ENCODE data around the gene GPRC5D. TPM values are rescaled to one million over a fixed set of nuclear protein-coding genes. Genes with fewer than 3 reads are reported as not detected.

GPRC5D gene
- total and polyA plus RNA-seq, 2 experiments from 2014 or later: not detected

- WGBS, 2 experiments (ENCODE audit: low coverage in 1 of 2, low lambda C conversion rate in 2 of 2, missing lambda C conversion rate in 2 of 2): 92 to 94% methylated on average over 5 of the region's 5 CpGs
- in situ Hi-C loops (cut with MboI): no loop called here
Observed at GRCh38 chr12:12893438-12893837, 58.5 kb downstream of the GPRC5D start.

GRCh38 chr12:12892681-12893141 is 59.3 kb downstream of the GPRC5D start:
- H3K9me2 ChIP-seq (ENCODE audit: insufficient read depth): no peaks in the 10 kb centered on the region
- peaks cover 39% of the 10 kb centered on the region for H3K4me1 ChIP-seq (ENCODE audit: insufficient read depth)
- H3K27ac ChIP-seq: no peak overlapping the region
- peak overlapping the region; percentile 77 for H3K4me2 ChIP-seq (ENCODE audit: unreplicated experiment)
- H3K27me3 ChIP-seq (replicated peaks; ENCODE audit: insufficient read depth): no peaks in the 10 kb centered on the region
- no peaks in the 10 kb centered on the region for H4K20me1 ChIP-seq (ENCODE audit: insufficient read depth)
- peak overlapping the region; percentile 75 for H3K4me3 ChIP-seq
- in situ Hi-C loops (cut with MboI): no loop called here
- no peak overlapping the region for H2AFZ ChIP-seq
- 79 to 85% methylated on average over 8 to 10 of the region's 10 CpGs for WGBS, 2 experiments (ENCODE audit: low coverage in 1 of 2, low lambda C conversion rate in 2 of 2, missing lambda C conversion rate in 2 of 2)
- H3F3A ChIP-seq (ENCODE audit: insufficient read depth): peaks cover 42% of the 10 kb centered on the region
- H3K9ac ChIP-seq: peak overlapping the region; percentile 87; the same call in 1 of the 2 replicates
- no peak for TF ChIP-seq EZH2 (IDR thresholded peaks at IDR 0.05; ENCODE audit: insufficient read depth, poor library complexity, severe bottlenecking)
- no peak for TF ChIP-seq EZH2phosphoT487 (IDR thresholded peaks at IDR 0.05; ENCODE audit: insufficient read depth, low read depth)
- H3K9me3 ChIP-seq (ENCODE audit: low read depth): no peaks in the 10 kb centered on the region
- H3K79me2 ChIP-seq (ENCODE audit: insufficient read depth): peaks cover 49% of the 10 kb centered on the region
- H3K36me3 ChIP-seq (ENCODE audit: low read depth): no peaks in the 10 kb centered on the region
- no peak for DNase-seq

More at GRCh38 chr12:12893438-12893837, 58.5 kb downstream of the GPRC5D start:
- Histone ChIP-seq H3K9me2 (ENCODE audit: insufficient read depth) (no peaks in the 10 kb centered on the region), H3K9me3 (ENCODE audit: low read depth) (no peaks in the 10 kb centered on the region), H3K36me3 (ENCODE audit: low read depth) (no peaks in the 10 kb centered on the region), H3K4me2 (ENCODE audit: unreplicated experiment) (peak overlapping the region; percentile 77), H3K4me1 (ENCODE audit: insufficient read depth) (peaks cover 39% of the 10 kb centered on the region), H3K79me2 (ENCODE audit: insufficient read depth) (peaks cover 55% of the 10 kb centered on the region), H3K4me3 (peak overlapping the region; percentile 75), H2AFZ (no peak overlapping the region), H3K9ac (no peak overlapping the region), H3K27ac (no peak overlapping the region), H3F3A (ENCODE audit: insufficient read depth) (peaks cover 49% of the 10 kb centered on the region), H3K27me3 (replicated peaks; ENCODE audit: insufficient read depth) (no peaks in the 10 kb centered on the region), H4K20me1 (ENCODE audit: insufficient read depth) (no peaks in the 10 kb centered on the region)
- no peak for DNase-seq
- TF ChIP-seq EZH2phosphoT487 (IDR thresholded peaks at IDR 0.05; ENCODE audit: insufficient read depth, low read depth): no peak
- no peak for TF ChIP-seq EZH2 (IDR thresholded peaks at IDR 0.05; ENCODE audit: insufficient read depth, poor library complexity, severe bottlenecking)

GRCh38 chr12:12891881-12892355 is 60.1 kb downstream of the GPRC5D start:
- H3K4me3 ChIP-seq: peak overlapping the region; percentile 75
- peaks cover 39% of the 10 kb centered on the region for H3K4me1 ChIP-seq (ENCODE audit: insufficient read depth)
- in situ Hi-C loops (cut with MboI): no loop called here
- peak overlapping the region; percentile 77 for H3K4me2 ChIP-seq (ENCODE audit: unreplicated experiment)
- H2AFZ ChIP-seq: peak overlapping the region; percentile 38
- peak overlapping the region; percentile 87 for H3K9ac ChIP-seq
- DNase-seq: peak; percentile 45
- peaks cover 39% of the 10 kb centered on the region for H3F3A ChIP-seq (ENCODE audit: insufficient read depth)
- no peaks in the 10 kb centered on the region for H3K9me3 ChIP-seq (ENCODE audit: low read depth)
- TF ChIP-seq EZH2phosphoT487 (IDR thresholded peaks at IDR 0.05; ENCODE audit: insufficient read depth, low read depth) (no peak), EZH2 (IDR thresholded peaks at IDR 0.05; ENCODE audit: insufficient read depth, poor library complexity, severe bottlenecking) (no peak)
- WGBS, 2 experiments (ENCODE audit: low coverage in 1 of 2, low lambda C conversion rate in 2 of 2, missing lambda C conversion rate in 2 of 2): 31 to 33% methylated on average over 7 of the region's 7 CpGs
- no peaks in the 10 kb centered on the region for H3K27me3 ChIP-seq (replicated peaks; ENCODE audit: insufficient read depth)
- no peaks in the 10 kb centered on the region for H4K20me1 ChIP-seq (ENCODE audit: insufficient read depth)
- H3K27ac ChIP-seq: peak overlapping the region; percentile 88
- peaks cover 43% of the 10 kb centered on the region for H3K79me2 ChIP-seq (ENCODE audit: insufficient read depth)
- H3K36me3 ChIP-seq (ENCODE audit: low read depth): no peaks in the 10 kb centered on the region
- H3K9me2 ChIP-seq (ENCODE audit: insufficient read depth): no peaks in the 10 kb centered on the region

- H3K4me1 ChIP-seq (ENCODE audit: insufficient read depth): peaks cover 32% of the 10 kb centered on the region
- peak within 1 kb of the TSS; percentile 88 for H3K27ac ChIP-seq
- no peaks in the 10 kb centered on the region for H3K9me2 ChIP-seq (ENCODE audit: insufficient read depth)
- H3K9me3 ChIP-seq (ENCODE audit: low read depth): no peaks in the 10 kb centered on the region
- peaks cover 32% of the 10 kb centered on the region for H3F3A ChIP-seq (ENCODE audit: insufficient read depth)
- no peaks in the 10 kb centered on the region for H3K27me3 ChIP-seq (replicated peaks; ENCODE audit: insufficient read depth)
- H2AFZ ChIP-seq: peak within 1 kb of the TSS; percentile 38
- TF ChIP-seq EZH2phosphoT487 (IDR thresholded peaks at IDR 0.05; ENCODE audit: insufficient read depth, low read depth) (no peak), EZH2 (IDR thresholded peaks at IDR 0.05; ENCODE audit: insufficient read depth, poor library complexity, severe bottlenecking) (no peak)
- H4K20me1 ChIP-seq (ENCODE audit: insufficient read depth): no peaks in the 10 kb centered on the region
- H3K79me2 ChIP-seq (ENCODE audit: insufficient read depth): peaks cover 39% of the 10 kb centered on the region
- in situ Hi-C loops (cut with MboI): no loop called here
- 1 to 3% methylated on average over 45 to 49 of the region's 50 CpGs for WGBS, 2 experiments (ENCODE audit: low coverage in 1 of 2, low lambda C conversion rate in 2 of 2, missing lambda C conversion rate in 2 of 2)
- peak; percentile 98 for DNase-seq
- peak within 1 kb of the TSS; percentile 87 for H3K9ac ChIP-seq
- H3K4me2 ChIP-seq (ENCODE audit: unreplicated experiment): peak within 1 kb of the TSS; percentile 77
- no peaks in the 10 kb centered on the region for H3K36me3 ChIP-seq (ENCODE audit: low read depth)
- peak within 1 kb of the TSS; percentile 75 for H3K4me3 ChIP-seq
Observed at GRCh38 chr12:12891080-12891880, 60.7 kb downstream of the GPRC5D start, which contains the start of gene GPRC5A. TSS of gene GPRC5A (plus strand) at chr12:12891562. CDS start at chr12:12908250, 16,688 bp downstream.

MicroRNAs encoded within 50 kb of the gene (microRNA counts, 767-probe panel; counts per million panel counts)
- microRNA hsa-miR-614: 447 counts per million, percentile 86 among the panel's probes with 10 or more counts

Small RNAs within 50 kb of the gene (small RNA-seq; reads per million reads assigned to genes)
- 3.6 reads per million, percentile 75 among the genes with 10 or more reads in this experiment for gene RF00604 (ENCODE audit: low read depth, low replicate concordance)

Other genes starting within 250 kb of the GPRC5D start
- 24.4 and 27.9 TPM in 2 replicates for gene CDKN1B, start 234.8 kb downstream of the GPRC5D start, total RNA-seq (2014; rRNA removed; shearing (Covaris generic))
- 3.4 TPM in 2 replicates for gene CDKN1B, start 234.8 kb downstream of the GPRC5D start, polyA plus RNA-seq (2016; fragmentation: Nextera tagmentation; extraction: Ambion mirVana)
- 5.2 and 5.4 TPM in 2 replicates for gene APOLD1, start 166.5 kb downstream of the GPRC5D start, total RNA-seq (2014; rRNA removed; shearing (Covaris generic))
- gene APOLD1, start 166.5 kb downstream of the GPRC5D start, polyA plus RNA-seq (2016; fragmentation: Nextera tagmentation; extraction: Ambion mirVana): 3.4 and 3.8 TPM in 2 replicates
- gene DDX47, start 138.8 kb downstream of the GPRC5D start, total RNA-seq (2014; rRNA removed; shearing (Covaris generic)): 124 and 132 TPM in 2 replicates
- gene DDX47, start 138.8 kb downstream of the GPRC5D start, polyA plus RNA-seq (2016; fragmentation: Nextera tagmentation; extraction: Ambion mirVana): 119 and 123 TPM in 2 replicates
- 32.9 and 37.8 TPM in 2 replicates for gene GPRC5A, start 60.6 kb downstream of the GPRC5D start, total RNA-seq (2014; rRNA removed; shearing (Covaris generic))
- 84.8 and 85.9 TPM in 2 replicates for gene GPRC5A, start 60.6 kb downstream of the GPRC5D start, polyA plus RNA-seq (2016; fragmentation: Nextera tagmentation; extraction: Ambion mirVana)
- gene HEBP1, start 48.1 kb upstream of the GPRC5D start, total RNA-seq (2014; rRNA removed; shearing (Covaris generic)): 14.5 and 17.4 TPM in 2 replicates
- 83.0 and 92.9 TPM in 2 replicates for gene HEBP1, start 48.1 kb upstream of the GPRC5D start, polyA plus RNA-seq (2016; fragmentation: Nextera tagmentation; extraction: Ambion mirVana)
- 5.0 and 6.4 TPM in 2 replicates for gene FAM234B, start 92.2 kb upstream of the GPRC5D start, total RNA-seq (2014; rRNA removed; shearing (Covaris generic))
- gene FAM234B, start 92.2 kb upstream of the GPRC5D start, polyA plus RNA-seq (2016; fragmentation: Nextera tagmentation; extraction: Ambion mirVana): 5.1 and 5.6 TPM in 2 replicates
- 0.86 and 1.3 TPM in 2 replicates for gene GSG1, start 151.5 kb upstream of the GPRC5D start, total RNA-seq (2014; rRNA removed; shearing (Covaris generic))
- 2.0 and 2.9 TPM in 2 replicates for gene GSG1, start 151.5 kb upstream of the GPRC5D start, polyA plus RNA-seq (2016; fragmentation: Nextera tagmentation; extraction: Ambion mirVana)
- gene EMP1, start 244.6 kb upstream of the GPRC5D start, total RNA-seq (2014; rRNA removed; shearing (Covaris generic)): 631 and 744 TPM in 2 replicates
- gene EMP1, start 244.6 kb upstream of the GPRC5D start, polyA plus RNA-seq (2016; fragmentation: Nextera tagmentation; extraction: Ambion mirVana): 496 and 518 TPM in 2 replicates